Muscle of arm (tissue), 12 donors: ENCODE data around the gene CYP2B6. TPM values are rescaled to one million over a fixed set of nuclear protein-coding genes. Genes with fewer than 3 reads are reported as not detected.
"Not testable (repeated sequence)": the region's sequence is repeated elsewhere in the genome, so short reads cannot be mapped to it uniquely, and the experiment has no call there.

Experiments used
- DNase-seq: peaks from one replicate; pipeline ENCODE4 v3.0.0-alpha.2; 2013
- polyA plus RNA-seq, 12 donors: library from polyadenylated mRNA; unstranded; fragments of 120-200 nt; gene quantifications; one replicate each; pipeline ENCODE4 v1.2.1, GENCODE V29; 2013; ENCODE audit not compliant: insufficient read length in 12 of 12

The CYP2B6 gene
- polyA plus RNA-seq, 12 donors = 0.09 TPM; not detected in 10

GRCh38 chr19:41031916-41032315 is 40.8 kb downstream of the CYP2B6 start:
- no peak for DNase-seq

GRCh38 chr19:41033324-41033723 is 42.2 kb downstream of the CYP2B6 start:
- not testable (repeated sequence) for DNase-seq

GRCh38 chr19:41039806-41040205 is 48.7 kb downstream of the CYP2B6 start:
- no peak for DNase-seq

- not testable (repeated sequence) for DNase-seq
Measured at GRCh38 chr19:41045095-41045494, 54.0 kb downstream of the CYP2B6 start.

GRCh38 chr19:41050426-41050825 is 59.3 kb downstream of the CYP2B6 start:
- DNase-seq = no peak

- DNase-seq = not testable (repeated sequence)
Measured at GRCh38 chr19:41052162-41052561, 61.1 kb downstream of the CYP2B6 start.

GRCh38 chr19:41053331-41053730 is 62.2 kb downstream of the CYP2B6 start:
- not testable (repeated sequence) for DNase-seq

GRCh38 chr19:41064974-41065569 is 74.0 kb downstream of the CYP2B6 start:
- no peak for DNase-seq

Other genes starting within 250 kb of the CYP2B6 start
- gene ACTMAP, start 240.8 kb upstream of the CYP2B6 start, polyA plus RNA-seq = 10 to 100 TPM in 4 of 12 donors, 1 to 10 TPM in 7, not detected in 1; 6.3 to 12.1 (median 8.6) TPM
- gene SNRPA, start 240.1 kb upstream of the CYP2B6 start, polyA plus RNA-seq = 100 to 1,000 TPM in 1 of 12 donors, 10 to 100 TPM in 10, not detected in 1; 50.0 to 117 (median 66.6) TPM
- gene MIA, start 215.8 kb upstream of the CYP2B6 start, polyA plus RNA-seq = 1 to 10 TPM in 9 of 12 donors, not detected in 3; 1.2 to 3.3 (median 1.6) TPM
- 10 to 100 TPM in 1 of 12 donors, 1 to 10 TPM in 9, not detected in 2; 6.3 to 10.5 (median 8.3) TPM for gene RAB4B, start 213.0 kb upstream of the CYP2B6 start, polyA plus RNA-seq
- 10 to 100 TPM in 11 of 12 donors, not detected in 1; 28.2 to 82.8 (median 41.5) TPM for gene EGLN2, start 192.1 kb upstream of the CYP2B6 start, polyA plus RNA-seq
- gene CYP2A6, start 140.8 kb upstream of the CYP2B6 start, polyA plus RNA-seq = under 1 TPM in 3 of 12 donors, not detected in 9; 0.18 to 0.47 (median 0.21) TPM
- gene CYP2A7, start 109.1 kb upstream of the CYP2B6 start, polyA plus RNA-seq = under 1 TPM in 4 of 12 donors, not detected in 8; 0.15 to 0.39 (median 0.25) TPM
- gene CYP2A13, start 97.2 kb downstream of the CYP2B6 start, polyA plus RNA-seq = not detected
- under 1 TPM in 2 of 12 donors, not detected in 10; 0.22 to 0.32 TPM for gene CYP2F1, start 123.2 kb downstream of the CYP2B6 start, polyA plus RNA-seq
- gene CYP2S1, start 201.9 kb downstream of the CYP2B6 start, polyA plus RNA-seq = 1 to 10 TPM in 3 of 12 donors, under 1 TPM in 7, not detected in 2; 0.20 to 6.2 (median 0.44) TPM
- gene AXL, start 227.9 kb downstream of the CYP2B6 start, polyA plus RNA-seq = 100 to 1,000 TPM in 1 of 12 donors, 10 to 100 TPM in 11; 14.8 to 207 (median 28.6) TPM